Gastroesophageal sphincter (tissue), 3 donors: ENCODE measurements around the gene ARHGEF17.

Experiments used
- POLR2A ChIP-seq, 2 donors: fragments of 450-650 bp; IDR thresholded peaks; one replicate each; pipeline ENCODE4 v1.6.1; 2017; ENCODE audit warnings: antibody characterized with exemption in 2 of 2, mild to moderate bottlenecking in 2 of 2, moderate library complexity in 1 of 2
- TF ChIP-seq, protein P1 (sequence below), 4 experiments: fragments of 200-600 bp in 2 of 4; fragments of 450-650 bp in 2 of 4; sonication (generic) in 1 of 4; IDR thresholded peaks; one replicate each; pipeline ENCODE4 v1.5.1; 2017 to 2019; ENCODE audit warnings: antibody characterized with exemption in 4 of 4, mild to moderate bottlenecking in 2 of 4, moderate library complexity in 2 of 4

DNA sequence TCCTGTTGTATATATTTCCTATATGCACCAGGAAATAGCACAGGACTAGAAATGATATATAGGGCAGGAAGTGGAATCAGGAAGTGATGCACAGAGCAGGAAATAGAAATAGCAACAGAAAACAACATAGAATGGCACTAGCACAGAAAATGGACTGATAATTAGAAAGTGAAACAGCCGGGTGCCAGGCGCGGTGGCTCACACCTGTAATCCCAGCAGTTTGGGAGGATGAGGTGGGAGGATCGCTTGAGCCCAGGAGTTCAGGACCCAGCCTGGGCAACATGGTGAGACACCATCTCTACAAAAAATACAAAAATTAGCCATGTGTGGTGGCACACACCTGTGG is 58.2 kb downstream of the ARHGEF17 start:
- TF ChIP-seq, protein P1, sequence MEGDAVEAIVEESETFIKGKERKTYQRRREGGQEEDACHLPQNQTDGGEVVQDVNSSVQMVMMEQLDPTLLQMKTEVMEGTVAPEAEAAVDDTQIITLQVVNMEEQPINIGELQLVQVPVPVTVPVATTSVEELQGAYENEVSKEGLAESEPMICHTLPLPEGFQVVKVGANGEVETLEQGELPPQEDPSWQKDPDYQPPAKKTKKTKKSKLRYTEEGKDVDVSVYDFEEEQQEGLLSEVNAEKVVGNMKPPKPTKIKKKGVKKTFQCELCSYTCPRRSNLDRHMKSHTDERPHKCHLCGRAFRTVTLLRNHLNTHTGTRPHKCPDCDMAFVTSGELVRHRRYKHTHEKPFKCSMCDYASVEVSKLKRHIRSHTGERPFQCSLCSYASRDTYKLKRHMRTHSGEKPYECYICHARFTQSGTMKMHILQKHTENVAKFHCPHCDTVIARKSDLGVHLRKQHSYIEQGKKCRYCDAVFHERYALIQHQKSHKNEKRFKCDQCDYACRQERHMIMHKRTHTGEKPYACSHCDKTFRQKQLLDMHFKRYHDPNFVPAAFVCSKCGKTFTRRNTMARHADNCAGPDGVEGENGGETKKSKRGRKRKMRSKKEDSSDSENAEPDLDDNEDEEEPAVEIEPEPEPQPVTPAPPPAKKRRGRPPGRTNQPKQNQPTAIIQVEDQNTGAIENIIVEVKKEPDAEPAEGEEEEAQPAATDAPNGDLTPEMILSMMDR (IDR thresholded peaks at IDR 0.05): no peak
- no peak for TF ChIP-seq POLR2A (IDR thresholded peaks at IDR 0.05)
